ENCODE results near the gene MYL6. TPM values are rescaled to one million over a fixed set of nuclear protein-coding genes. Genes with fewer than 3 reads are reported as not detected.

Gene MYL6
- total and polyA plus RNA-seq, 9 of the 15 experiments (the other 6 are each of a cell fraction or from before 2014, with no cell fraction given) = 557 to 1,664 (median 958) TPM

DNA sequence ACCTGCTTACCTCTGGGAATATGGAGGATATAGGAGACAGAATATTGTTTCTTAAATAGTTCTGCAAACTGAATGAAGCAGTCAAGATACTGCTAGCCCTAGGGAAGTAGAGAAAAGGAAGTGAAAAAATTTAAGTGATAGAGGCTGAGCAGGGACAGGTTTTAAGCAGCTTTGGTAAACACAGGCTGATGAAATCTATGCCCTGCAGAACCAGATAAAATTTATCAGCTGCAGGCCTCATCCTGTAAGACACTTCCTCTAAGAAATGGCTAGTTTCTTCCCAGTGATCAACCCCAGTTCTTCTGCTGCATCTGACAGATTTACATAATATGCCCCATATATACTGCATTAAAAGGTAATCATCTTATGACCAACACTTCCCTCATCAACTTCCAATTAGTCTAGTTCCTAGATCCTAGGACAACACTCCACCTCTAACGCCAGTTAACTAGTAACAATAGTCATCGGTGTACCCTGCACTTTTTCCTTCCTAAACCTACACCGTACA, 31.4 kb upstream of the MYL6 start (continued):
- TF ChIP-seq HDAC3 (IDR thresholded peaks at IDR 0.05; ENCODE audit: borderline replicate concordance, partially characterized antibody) = peak; percentile 86
- peak; percentile 22 for TF ChIP-seq POLR2B (IDR thresholded peaks at IDR 0.05; ENCODE audit: low read depth, partially characterized antibody)
- peak; percentile 54; the same call in 1 of the 2 replicates for TF ChIP-seq JUN (IDR thresholded peaks at IDR 0.05; ENCODE audit: borderline replicate concordance, low read depth, low read length)
- no peak for TF ChIP-seq JUN (CRISPR knock-in tag; IDR thresholded peaks at IDR 0.05; ENCODE audit: borderline replicate concordance)
- peak; percentile 79 for TF ChIP-seq ETV1 (tag; conservative IDR thresholded peaks at IDR 0.05; ENCODE audit: low read depth)
- peak; percentile 95 for TF ChIP-seq TEAD4 (IDR thresholded peaks at IDR 0.05; ENCODE audit: low read length)
- TF ChIP-seq TEAD4 (CRISPR knock-in tag; IDR thresholded peaks at IDR 0.05; ENCODE audit: borderline replicate concordance) = no peak
- TF ChIP-seq CEBPB (tag; IDR thresholded peaks at IDR 0.05) = peak; percentile 59
- no peak for TF ChIP-seq AFF4 (CRISPR knock-in tag; IDR thresholded peaks at IDR 0.05)
- TF ChIP-seq SMARCC2 (IDR thresholded peaks at IDR 0.05; ENCODE audit: low read depth) = peak; percentile 95
- TF ChIP-seq STAT6 (CRISPR knock-in tag; IDR thresholded peaks at IDR 0.05) = peak; percentile 51; the same call in 1 of the 2 replicates
- peak; percentile 94 for TF ChIP-seq TCF3 (CRISPR knock-in tag; IDR thresholded peaks at IDR 0.05)
- TF ChIP-seq NCOA1 (IDR thresholded peaks at IDR 0.05; ENCODE audit: low read depth) = peak; percentile 80; the same call in 1 of the 2 replicates
- TF ChIP-seq FOXK2 (conservative IDR thresholded peaks at IDR 0.05 in 1 of 2, IDR thresholded peaks at IDR 0.05 in 1 of 2; ENCODE audit: low read depth in 2 of 2) = peak in 1 of 2 experiments; percentile 61; a peak in 3 of 4 replicates
- TF ChIP-seq ETV5 (CRISPR knock-in tag; IDR thresholded peaks at IDR 0.05; ENCODE audit: low read depth) = peak; percentile 73; the same call in 1 of the 2 replicates
- peak; percentile 88 for TF ChIP-seq GATA2 (CRISPR knock-in tag; IDR thresholded peaks at IDR 0.05)
- TF ChIP-seq RBFOX2 (IDR thresholded peaks at IDR 0.05; ENCODE audit: low read depth, low read length) = peak; percentile 58
- 0 out of 2 replicates have a peak, but pooled peaks have one; percentile 16 for TF ChIP-seq NFE2 (IDR thresholded peaks at IDR 0.05; ENCODE audit: low read depth)
- no peak for TF ChIP-seq ZNF12 (CRISPR knock-in tag; IDR thresholded peaks at IDR 0.05)
- TF ChIP-seq CREB3 (tag; conservative IDR thresholded peaks at IDR 0.05; ENCODE audit: low read depth) = no peak
- TF ChIP-seq, protein P1, sequence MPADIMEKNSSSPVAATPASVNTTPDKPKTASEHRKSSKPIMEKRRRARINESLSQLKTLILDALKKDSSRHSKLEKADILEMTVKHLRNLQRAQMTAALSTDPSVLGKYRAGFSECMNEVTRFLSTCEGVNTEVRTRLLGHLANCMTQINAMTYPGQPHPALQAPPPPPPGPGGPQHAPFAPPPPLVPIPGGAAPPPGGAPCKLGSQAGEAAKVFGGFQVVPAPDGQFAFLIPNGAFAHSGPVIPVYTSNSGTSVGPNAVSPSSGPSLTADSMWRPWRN (IDR thresholded peaks at IDR 0.05; ENCODE audit: low read depth) = peak; percentile 77

Measured in K562 (cell line).